Cerebellar cortex (tissue), 1 donor: ENCODE results near the gene GAS7.

Source experiments
- DNase-seq: peaks from one replicate; pipeline ENCODE4 v3.0.0-alpha.2; 2015; ENCODE audit warnings: low spot score

GAS7 gene

GRCh38 chr17:9886141-9886930, 312.1 kb downstream of the GAS7 start:
- peak; percentile 64 for DNase-seq

GRCh38 chr17:9883451-9883850, 315.0 kb downstream of the GAS7 start:
- DNase-seq = no peak

DNA sequence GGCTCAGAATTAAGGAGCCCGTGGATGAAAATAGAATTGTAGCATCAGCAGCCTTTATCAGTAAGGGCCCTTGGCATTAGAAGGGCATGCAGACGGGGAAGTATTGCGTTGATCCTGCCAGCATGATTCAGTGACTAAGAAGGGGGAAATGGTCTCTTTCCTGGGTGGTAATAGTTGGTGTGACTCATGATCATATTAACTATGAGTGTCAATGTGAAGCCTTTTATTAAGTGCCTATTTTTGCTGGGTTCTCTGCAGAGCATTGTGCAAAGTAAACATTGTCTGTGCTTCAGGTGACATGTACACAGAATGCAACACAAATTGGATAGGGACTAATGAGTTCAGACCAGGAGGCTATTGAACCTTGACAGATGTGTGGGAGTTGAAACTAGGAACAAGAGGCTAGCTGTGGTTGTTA, 317.8 kb downstream of the GAS7 start:
- no peak for DNase-seq

- DNase-seq = no peak
Measured at GRCh38 chr17:9878786-9879525, 319.4 kb downstream of the GAS7 start.

DNA sequence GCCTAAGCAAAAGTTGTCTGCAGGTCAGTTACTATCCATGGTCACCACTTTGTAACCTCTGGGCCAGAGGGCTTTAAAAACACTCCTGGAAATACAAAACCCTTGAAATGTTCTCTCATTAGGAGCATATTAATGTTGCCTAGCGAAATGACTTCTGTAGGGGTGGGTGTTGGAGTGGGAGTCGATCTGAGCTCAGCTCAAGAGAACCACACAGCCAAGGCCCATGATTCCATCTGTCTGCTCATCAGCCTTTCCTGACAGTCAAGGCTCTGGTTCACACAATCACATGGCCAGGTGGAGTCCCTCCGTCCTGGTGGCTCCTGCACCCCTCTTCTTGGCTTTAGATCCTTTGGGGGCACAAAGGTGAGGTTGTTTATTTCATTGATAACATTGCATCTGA, 320.1 kb downstream of the GAS7 start:
- DNase-seq = no peak

DNA sequence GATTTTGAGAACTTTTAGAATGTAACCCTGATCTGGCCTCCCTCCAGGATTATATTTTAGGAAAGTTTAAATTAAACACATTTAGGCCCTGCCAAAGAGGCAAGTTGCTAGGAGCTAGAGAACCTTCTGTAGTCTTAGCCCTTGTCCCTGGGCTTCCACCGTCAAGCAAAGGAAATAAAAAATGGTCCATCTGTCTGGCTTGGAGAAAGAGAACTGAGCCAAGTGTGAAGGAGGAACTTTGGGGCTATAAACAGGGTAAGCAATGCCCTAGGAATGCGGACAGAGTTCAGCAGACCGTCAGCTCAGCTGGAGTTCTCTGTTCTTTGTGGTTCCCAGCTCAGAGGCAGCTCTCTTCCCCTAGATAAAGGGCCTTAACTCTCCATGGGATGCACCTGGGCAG, 323.0 kb downstream of the GAS7 start:
- DNase-seq = no peak

DNA sequence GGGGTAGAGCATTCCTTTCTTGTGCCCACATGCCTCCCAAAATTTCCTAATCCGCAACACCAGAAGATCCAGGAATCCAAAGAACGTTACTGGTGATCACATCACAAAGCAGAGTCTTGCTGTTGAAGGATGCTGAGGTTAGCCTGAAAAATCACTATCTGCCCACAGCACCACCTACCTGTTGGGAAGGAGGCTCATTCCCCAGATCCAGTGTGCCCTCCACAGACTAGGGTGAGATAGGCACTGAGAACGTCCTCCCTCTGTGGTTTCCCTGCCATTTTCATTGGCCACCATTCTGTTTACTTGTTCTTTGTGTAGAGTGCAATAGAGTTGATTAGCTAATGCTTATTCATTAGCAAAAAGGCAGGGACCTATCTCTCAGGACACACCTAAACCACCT, 323.7 kb downstream of the GAS7 start:
- no peak for DNase-seq

DNA sequence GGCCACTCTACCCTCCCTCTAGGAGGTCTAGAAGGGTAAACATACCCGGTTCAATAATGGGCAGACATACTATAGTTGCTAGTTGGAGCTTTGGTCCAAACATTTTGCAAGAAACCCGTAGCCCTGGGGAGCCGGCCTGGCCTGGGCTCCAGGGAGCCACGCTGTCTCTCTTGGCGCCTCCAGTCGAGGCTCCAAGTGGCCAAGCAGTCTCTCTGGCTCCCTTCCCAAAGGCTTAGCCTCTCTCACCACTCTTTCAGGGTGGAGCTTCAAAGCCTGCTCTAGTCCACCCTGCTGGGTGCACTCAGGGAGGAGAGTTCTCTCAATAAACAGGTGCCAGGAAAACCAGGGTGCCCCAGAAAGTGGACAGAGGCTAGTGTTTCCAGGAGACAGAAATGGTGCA, 325.6 kb downstream of the GAS7 start:
- no peak for DNase-seq

DNA sequence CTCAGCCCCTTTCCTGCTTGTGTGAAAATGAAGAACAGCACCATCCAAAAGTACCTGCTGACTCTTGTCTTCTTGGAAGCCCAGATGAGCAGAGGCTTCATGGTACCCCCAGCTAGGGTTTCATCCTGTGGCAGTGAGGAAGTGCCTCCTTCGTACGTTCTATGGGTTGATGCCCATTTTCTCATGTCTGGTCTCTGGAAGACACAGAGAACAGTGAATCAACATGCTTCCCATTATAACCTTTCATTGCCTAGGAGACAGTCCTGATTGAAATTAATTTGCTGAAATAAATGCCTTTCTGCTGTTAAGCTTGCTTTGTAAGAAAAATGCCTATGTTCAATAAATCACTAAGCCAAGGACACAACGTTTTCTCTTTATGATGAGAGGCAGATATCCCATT, 329.9 kb downstream of the GAS7 start:
- DNase-seq = no peak

GRCh38 chr17:9865586-9865985, 332.8 kb downstream of the GAS7 start:
- DNase-seq = no peak

GRCh38 chr17:9862949-9863348, 335.5 kb downstream of the GAS7 start:
- DNase-seq = no peak

- DNase-seq = no peak
Measured at GRCh38 chr17:9862220-9862619, 336.2 kb downstream of the GAS7 start.

DNA sequence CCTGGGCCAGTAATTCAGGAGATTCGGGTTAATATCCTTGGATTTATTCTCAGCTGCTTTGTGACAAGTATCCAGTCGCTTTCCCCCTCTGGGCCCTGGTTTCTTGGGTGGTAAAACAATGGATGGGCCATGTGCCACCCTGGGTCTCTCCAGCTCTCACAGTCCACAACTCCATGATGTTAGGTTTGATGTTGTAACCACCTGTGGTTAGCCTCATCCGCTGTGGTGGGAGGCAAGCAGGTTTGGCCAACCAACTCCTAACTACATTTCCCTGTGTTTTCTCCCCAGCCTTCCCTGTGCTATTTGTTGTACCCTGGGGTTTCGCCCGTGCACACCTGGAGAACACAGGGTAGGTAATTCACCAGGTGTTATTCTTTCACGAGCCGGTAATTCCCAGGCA, 337.6 kb downstream of the GAS7 start:
- DNase-seq = no peak
